GM12801 (cell line): ENCODE data around the gene CASP14.

Source experiments
- TF ChIP-seq, protein P1 (sequence below): IDR thresholded peaks from one replicate; pipeline ENCODE4 v1.5.1; 2011; ENCODE audit warnings: control low read depth; ENCODE audit not compliant: insufficient read length; ENCODE audit errors: extremely low read depth

CASP14 gene

GRCh38 chr19:15099017-15099582 lies 49.8 kb downstream of the CASP14 start:
- TF ChIP-seq, protein P1, sequence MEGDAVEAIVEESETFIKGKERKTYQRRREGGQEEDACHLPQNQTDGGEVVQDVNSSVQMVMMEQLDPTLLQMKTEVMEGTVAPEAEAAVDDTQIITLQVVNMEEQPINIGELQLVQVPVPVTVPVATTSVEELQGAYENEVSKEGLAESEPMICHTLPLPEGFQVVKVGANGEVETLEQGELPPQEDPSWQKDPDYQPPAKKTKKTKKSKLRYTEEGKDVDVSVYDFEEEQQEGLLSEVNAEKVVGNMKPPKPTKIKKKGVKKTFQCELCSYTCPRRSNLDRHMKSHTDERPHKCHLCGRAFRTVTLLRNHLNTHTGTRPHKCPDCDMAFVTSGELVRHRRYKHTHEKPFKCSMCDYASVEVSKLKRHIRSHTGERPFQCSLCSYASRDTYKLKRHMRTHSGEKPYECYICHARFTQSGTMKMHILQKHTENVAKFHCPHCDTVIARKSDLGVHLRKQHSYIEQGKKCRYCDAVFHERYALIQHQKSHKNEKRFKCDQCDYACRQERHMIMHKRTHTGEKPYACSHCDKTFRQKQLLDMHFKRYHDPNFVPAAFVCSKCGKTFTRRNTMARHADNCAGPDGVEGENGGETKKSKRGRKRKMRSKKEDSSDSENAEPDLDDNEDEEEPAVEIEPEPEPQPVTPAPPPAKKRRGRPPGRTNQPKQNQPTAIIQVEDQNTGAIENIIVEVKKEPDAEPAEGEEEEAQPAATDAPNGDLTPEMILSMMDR, result no peak

DNA sequence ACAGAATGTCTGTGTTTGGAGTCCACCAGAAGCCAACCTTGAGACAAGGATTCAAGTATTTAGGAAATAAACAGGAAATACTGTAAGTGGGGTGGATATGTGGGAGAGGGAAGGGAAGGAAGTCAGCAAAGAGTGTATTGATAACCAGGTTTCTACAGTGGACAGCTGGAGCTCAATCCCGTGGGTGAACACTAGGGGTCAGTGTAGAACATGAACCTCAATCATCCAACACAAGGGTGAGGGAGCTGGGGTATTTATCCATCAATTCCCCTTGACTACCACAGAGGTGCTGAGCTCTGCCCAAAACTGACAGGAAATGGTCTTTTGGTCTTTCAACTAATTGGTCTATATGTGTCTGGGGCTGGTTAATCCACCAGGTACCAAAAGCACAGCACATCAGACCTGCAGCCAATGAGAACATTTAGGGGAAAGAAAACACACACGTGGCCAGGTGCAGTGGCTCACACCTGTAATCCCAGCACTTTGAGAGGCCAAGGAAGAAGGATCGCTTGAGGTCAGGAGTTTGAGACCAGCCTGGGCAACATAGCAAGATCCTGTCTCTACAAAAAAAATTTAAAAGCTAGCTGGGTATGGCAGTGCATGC lies 52.3 kb downstream of the CASP14 start:
- TF ChIP-seq, protein P1, result no peak

GRCh38 chr19:15104003-15104402 lies 54.7 kb downstream of the CASP14 start:
- TF ChIP-seq, protein P1, result no peak

DNA sequence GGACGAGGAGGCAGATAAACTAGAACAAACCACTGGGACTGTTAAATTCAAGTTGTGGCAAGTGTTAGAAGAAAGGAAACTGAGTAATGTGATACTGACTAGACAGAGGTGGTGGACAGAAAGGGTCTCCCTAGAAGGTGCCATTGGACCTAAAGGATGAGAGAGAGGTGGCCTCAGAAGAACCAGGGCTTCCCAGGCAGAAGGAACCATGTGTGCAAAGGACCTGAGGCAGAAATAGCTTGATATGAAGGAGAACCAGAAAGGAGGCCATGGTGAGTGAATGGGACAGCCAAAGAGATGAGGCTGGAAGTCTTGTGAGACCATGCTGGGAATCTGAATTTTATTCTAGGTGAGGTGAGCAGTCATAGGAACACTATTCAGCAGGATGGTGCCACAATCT lies 55.1 kb downstream of the CASP14 start:
- TF ChIP-seq, protein P1, result no peak

GRCh38 chr19:15105044-15105443 lies 55.8 kb downstream of the CASP14 start:
- TF ChIP-seq, protein P1, result no peak

GRCh38 chr19:15107061-15108010 lies 58.1 kb downstream of the CASP14 start, which contains the start of gene SYDE1:
TSS of gene SYDE1 (plus strand) at chr19:15107401. CDS start at chr19:15107434, 33 bp downstream.
- TF ChIP-seq, protein P1, result no peak
